SK-N-SH (cell line): Measurements from ENCODE around the gene TMEM150A. TPM values are rescaled to one million over a fixed set of nuclear protein-coding genes. Genes with fewer than 3 reads are reported as not detected.

ENCODE experiments used
- CTCF ChIA-PET: fragments of 300-600, 350-600 bp; formaldehyde crosslinking; extraction: SDS; loops from one replicate; lab custom pipeline; 2021; lab: Yijun Ruan, JAX
- POLR2A ChIA-PET: fragments of 350-600 bp; sonication (Branson Sonifier 250); formaldehyde crosslinking; extraction: SDS; loops from one replicate; lab custom pipeline; 2020; ENCODE audit warnings: antibody characterized with exemption, inconsistent platforms; lab: Yijun Ruan, JAX
- DNase-seq: peaks from one replicate; pipeline ENCODE4 v3.0.0; 2012
- H2AFZ ChIP-seq: fragments of 200-600 bp; sonication (generic); 2 replicates; pipeline ENCODE4 v1.8.1; 2016; ENCODE audit warnings: antibody characterized with exemption, mild to moderate bottlenecking, low read depth
- H3F3A ChIP-seq: fragments of 200-600 bp; sonication (generic); replicated peaks from 2 replicates; pipeline ENCODE3; 2016; ENCODE audit warnings: antibody characterized with exemption, mild to moderate bottlenecking; ENCODE audit not compliant: insufficient read depth
- H3K27ac ChIP-seq, 2 experiments: fragments of 200-500 bp in 1 of 2; fragments of 200-600 bp in 1 of 2; sonication (Bioruptor generic) in 1 of 2; sonication (generic), shearing (Covaris generic) in 1 of 2; 2 replicates each; pipeline versions ENCODE4 v1.5.1 to v1.6.1; 2014 to 2016; ENCODE audit warnings: low read depth in 2 of 2, inconsistent platforms in 1 of 2, low read length in 1 of 2, mild to moderate bottlenecking in 1 of 2, mixed read lengths in 1 of 2
- H3K27me3 ChIP-seq: fragments of 200-600 bp; sonication (generic), shearing (Covaris generic); 2 replicates; pipeline ENCODE4 v1.6.1; 2016; ENCODE audit warnings: mixed run types; ENCODE audit not compliant: insufficient read depth
- H3K36me3 ChIP-seq, 2 experiments: fragments of 200-500 bp in 1 of 2; fragments of 200-600 bp in 1 of 2; sonication (Bioruptor generic) in 1 of 2; sonication (generic) in 1 of 2; replicated peaks in 1 of 2; 2 replicates each; pipeline versions ENCODE3 to v1.5.1; 2014 to 2016; ENCODE audit warnings: low read length in 1 of 2, mild to moderate bottlenecking in 1 of 2; ENCODE audit not compliant: insufficient read depth in 2 of 2, control insufficient read depth in 1 of 2
- H3K4me1 ChIP-seq, 2 experiments: fragments of 200-500 bp in 1 of 2; fragments of 200-600 bp in 1 of 2; sonication (Bioruptor generic) in 1 of 2; sonication (generic), shearing (Covaris generic) in 1 of 2; 2 replicates each; pipeline versions ENCODE4 v1.5.1 to v1.6.1; 2014 to 2016; ENCODE audit warnings: low read depth in 1 of 2, low read length in 1 of 2, mixed run types in 1 of 2; ENCODE audit not compliant: insufficient read depth in 2 of 2, control insufficient read depth in 1 of 2
- H3K4me2 ChIP-seq: fragments of 200-600 bp; sonication (generic), shearing (Covaris generic); 2 replicates; pipeline ENCODE4 v1.6.1; 2017; ENCODE audit warnings: mixed run types
- H3K4me3 ChIP-seq, 2 experiments: fragments of 200-500 bp in 1 of 2; fragments of 200-600 bp in 1 of 2; sonication (Bioruptor generic) in 1 of 2; sonication (generic), shearing (Covaris generic) in 1 of 2; 2 replicates each; pipeline versions ENCODE4 v1.5.1 to v1.8.1; 2014 to 2016; ENCODE audit warnings: low read depth in 2 of 2, inconsistent platforms in 1 of 2, low read length in 1 of 2, mild to moderate bottlenecking in 1 of 2, mixed read lengths in 1 of 2, moderate library complexity in 1 of 2
- H3K79me2 ChIP-seq: fragments of 200-600 bp; sonication (generic); 2 replicates; pipeline ENCODE4 v1.8.1; 2017; ENCODE audit warnings: mild to moderate bottlenecking; ENCODE audit not compliant: insufficient read depth
- H3K9ac ChIP-seq: fragments of 200-600 bp; sonication (generic); 2 replicates; pipeline ENCODE4 v1.6.1; 2017; ENCODE audit warnings: mixed run types
- H3K9me2 ChIP-seq: fragments of 200-600 bp; sonication (generic); 2 replicates; pipeline ENCODE4 v1.6.1; 2017; ENCODE audit warnings: mixed run types
- H3K9me3 ChIP-seq: fragments of 200-600 bp; sonication (generic); 2 replicates; pipeline ENCODE4 v1.6.1; 2017; ENCODE audit warnings: mixed run types, mild to moderate bottlenecking, moderate library complexity
- H4K20me1 ChIP-seq: fragments of 200-600 bp; sonication (generic); 2 replicates; pipeline ENCODE4 v1.6.1; 2017; ENCODE audit warnings: mild to moderate bottlenecking, mixed run types; ENCODE audit not compliant: insufficient read depth
- CHD2 ChIP-seq: fragments of 150-350 bp; IDR thresholded peaks from 2 replicates; pipeline ENCODE4 v1.6.1; 2018; ENCODE audit warnings: low read length; ENCODE audit not compliant: partially characterized antibody
- ELF1 ChIP-seq: IDR thresholded peaks from 2 replicates; pipeline ENCODE4 v1.4.0; 2012
- EZH2phosphoT487 ChIP-seq: fragments of 200-600 bp; sonication (generic); IDR thresholded peaks from 2 replicates; pipeline ENCODE4 v1.6.1; 2017; ENCODE audit warnings: low read depth, mixed run types, mild to moderate bottlenecking, antibody characterized with exemption, moderate library complexity, borderline replicate concordance
- FOXJ3 ChIP-seq: sonication (generic); formaldehyde crosslinking; IDR thresholded peaks from 2 replicates; pipeline ENCODE4 v1.5.1; 2020; ENCODE audit warnings: mild to moderate bottlenecking, missing genetic modification reagents
- JUND ChIP-seq: IDR thresholded peaks from 2 replicates; pipeline ENCODE4 v1.4.0; 2012
- NRF1 ChIP-seq: IDR thresholded peaks from 2 replicates; pipeline ENCODE4 v1.6.1; 2012; ENCODE audit warnings: low read depth, mild to moderate bottlenecking, low read length
- RAD21 ChIP-seq: IDR thresholded peaks from 2 replicates; pipeline ENCODE4 v1.6.1; 2012; ENCODE audit warnings: mild to moderate bottlenecking, low read length
- RXRA ChIP-seq: IDR thresholded peaks from 2 replicates; pipeline ENCODE4 v1.4.0; 2012; ENCODE audit warnings: low read depth, mild to moderate bottlenecking, borderline replicate concordance
- TAF1 ChIP-seq: IDR thresholded peaks from 2 replicates; pipeline ENCODE4 v1.6.1; 2012; ENCODE audit warnings: low read depth, mild to moderate bottlenecking, low read length, moderate library complexity, borderline replicate concordance
- TEAD4 ChIP-seq: IDR thresholded peaks from 2 replicates; pipeline ENCODE4 v1.4.0; 2012; ENCODE audit warnings: mild to moderate bottlenecking, borderline replicate concordance; ENCODE audit not compliant: insufficient read depth
- WGBS: methylation state at CpG from one replicate; pipeline ENCODE4 v1.1.6; 2017; ENCODE audit warnings: low lambda C conversion rate; 5-methylcytosine and 5-hydroxymethylcytosine counted together
- polyA plus RNA-seq, 3 experiments: library from polyadenylated mRNA; depleted of rRNA; stranded (reverse); fragments of >200 nt; gene quantifications; 2 replicates each; pipeline ENCODE4 v1.2.3, GENCODE V29; 2012
- TF ChIP-seq, protein P1 (sequence below): fragments of 150-350 bp; IDR thresholded peaks from 2 replicates; pipeline ENCODE4 v1.6.1; 2017; ENCODE audit warnings: antibody characterized with exemption, low read length, low read depth, borderline replicate concordance
- TF ChIP-seq, protein P2 (sequence below): fragments of 200-600 bp; sonication (generic); IDR thresholded peaks from 2 replicates; pipeline ENCODE4 v1.6.1; 2017; ENCODE audit warnings: antibody characterized with exemption, mild to moderate bottlenecking, moderate library complexity
- TF ChIP-seq, protein P3 (sequence below): IDR thresholded peaks from 2 replicates; pipeline ENCODE4; 2012

TMEM150A gene
- polyA plus RNA-seq, 1 of the 3 experiments (the other 2 are of a cell fraction) = 20.2 TPM

DNA sequence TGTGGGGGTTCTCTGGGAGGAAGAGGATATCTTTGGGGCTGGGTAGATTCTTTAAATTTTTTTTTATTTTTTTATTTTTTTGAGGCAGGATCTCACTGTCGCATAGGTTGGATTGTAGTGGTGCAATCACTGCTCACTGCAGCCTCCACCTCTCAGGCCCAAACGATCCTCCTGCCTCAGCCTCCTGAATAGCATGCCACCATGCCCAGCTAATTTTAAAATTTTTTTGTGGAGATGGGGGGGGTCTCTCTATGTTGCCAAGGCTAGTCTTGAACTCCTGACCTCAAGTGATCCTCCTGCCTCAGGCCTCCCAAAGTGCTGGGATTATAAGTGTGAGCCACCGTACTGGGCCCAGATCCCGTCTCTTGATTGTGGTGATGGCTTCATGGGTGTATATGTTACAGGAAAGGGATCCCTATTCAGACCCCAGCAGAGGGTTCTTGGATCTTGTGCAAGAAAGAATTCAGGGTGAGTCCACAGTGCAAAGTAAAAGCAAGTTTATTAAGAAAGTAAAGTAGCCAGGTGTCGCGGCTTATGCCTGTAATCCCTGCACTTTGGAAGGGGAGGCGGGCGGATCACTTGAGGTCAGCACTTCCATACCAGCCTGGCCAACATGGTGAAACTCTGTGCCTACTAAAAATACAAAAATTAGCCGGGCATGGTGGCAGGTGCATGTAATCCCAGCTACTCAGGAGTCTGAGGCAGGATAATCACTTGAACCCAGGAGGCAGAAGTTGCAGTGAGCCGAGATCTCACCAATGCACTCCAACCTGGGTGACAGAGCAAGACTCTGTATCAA is 11.4 kb upstream of the TMEM150A start:
- ChIA-PET POLR2A (interaction anchor here (0.7 kb wide), 1 partner anchor 149 kb away, joined by 3 read pairs; no protein-coding TSS in a partner anchor), CTCF (interaction anchor here (1.2 kb wide), 1 partner anchor 24 kb away, joined by 4 read pairs; no protein-coding TSS in a partner anchor)
- no peaks in the 10 kb centered on the region for H3K27me3 ChIP-seq
- TF ChIP-seq NRF1 = no peak
- TF ChIP-seq, protein P1, sequence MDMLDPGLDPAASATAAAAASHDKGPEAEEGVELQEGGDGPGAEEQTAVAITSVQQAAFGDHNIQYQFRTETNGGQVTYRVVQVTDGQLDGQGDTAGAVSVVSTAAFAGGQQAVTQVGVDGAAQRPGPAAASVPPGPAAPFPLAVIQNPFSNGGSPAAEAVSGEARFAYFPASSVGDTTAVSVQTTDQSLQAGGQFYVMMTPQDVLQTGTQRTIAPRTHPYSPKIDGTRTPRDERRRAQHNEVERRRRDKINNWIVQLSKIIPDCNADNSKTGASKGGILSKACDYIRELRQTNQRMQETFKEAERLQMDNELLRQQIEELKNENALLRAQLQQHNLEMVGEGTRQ = no peak
- no peak for TF ChIP-seq JUND
- TF ChIP-seq, protein P2, sequence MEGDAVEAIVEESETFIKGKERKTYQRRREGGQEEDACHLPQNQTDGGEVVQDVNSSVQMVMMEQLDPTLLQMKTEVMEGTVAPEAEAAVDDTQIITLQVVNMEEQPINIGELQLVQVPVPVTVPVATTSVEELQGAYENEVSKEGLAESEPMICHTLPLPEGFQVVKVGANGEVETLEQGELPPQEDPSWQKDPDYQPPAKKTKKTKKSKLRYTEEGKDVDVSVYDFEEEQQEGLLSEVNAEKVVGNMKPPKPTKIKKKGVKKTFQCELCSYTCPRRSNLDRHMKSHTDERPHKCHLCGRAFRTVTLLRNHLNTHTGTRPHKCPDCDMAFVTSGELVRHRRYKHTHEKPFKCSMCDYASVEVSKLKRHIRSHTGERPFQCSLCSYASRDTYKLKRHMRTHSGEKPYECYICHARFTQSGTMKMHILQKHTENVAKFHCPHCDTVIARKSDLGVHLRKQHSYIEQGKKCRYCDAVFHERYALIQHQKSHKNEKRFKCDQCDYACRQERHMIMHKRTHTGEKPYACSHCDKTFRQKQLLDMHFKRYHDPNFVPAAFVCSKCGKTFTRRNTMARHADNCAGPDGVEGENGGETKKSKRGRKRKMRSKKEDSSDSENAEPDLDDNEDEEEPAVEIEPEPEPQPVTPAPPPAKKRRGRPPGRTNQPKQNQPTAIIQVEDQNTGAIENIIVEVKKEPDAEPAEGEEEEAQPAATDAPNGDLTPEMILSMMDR = no peak
- no peak for TF ChIP-seq EZH2phosphoT487
- no peak for TF ChIP-seq TEAD4
- H3K79me2 ChIP-seq = peaks cover 80% of the 10 kb centered on the region
- 94% methylated on average over 10 of the region's 10 CpGs for WGBS
- DNase-seq = no peak
- no peaks in the 10 kb centered on the region for H3K9me3 ChIP-seq
- no peak overlapping the region for H3K9ac ChIP-seq
- peaks cover 22% of the 10 kb centered on the region for H3F3A ChIP-seq
- peaks cover 5 to 8% of the 10 kb centered on the region in 2 experiments for H3K36me3 ChIP-seq
- H4K20me1 ChIP-seq = peaks cover 15% of the 10 kb centered on the region
- no peak overlapping the region for H2AFZ ChIP-seq
- no peaks in the 10 kb centered on the region for H3K9me2 ChIP-seq
- H3K27ac ChIP-seq = no peak overlapping the region
- no peak overlapping the region for H3K4me2 ChIP-seq
- H3K4me1 ChIP-seq = peaks cover 9 to 17% of the 10 kb centered on the region in 2 experiments; a peak in 3 of 4 replicates
- H3K4me3 ChIP-seq = no peak overlapping the region

DNA sequence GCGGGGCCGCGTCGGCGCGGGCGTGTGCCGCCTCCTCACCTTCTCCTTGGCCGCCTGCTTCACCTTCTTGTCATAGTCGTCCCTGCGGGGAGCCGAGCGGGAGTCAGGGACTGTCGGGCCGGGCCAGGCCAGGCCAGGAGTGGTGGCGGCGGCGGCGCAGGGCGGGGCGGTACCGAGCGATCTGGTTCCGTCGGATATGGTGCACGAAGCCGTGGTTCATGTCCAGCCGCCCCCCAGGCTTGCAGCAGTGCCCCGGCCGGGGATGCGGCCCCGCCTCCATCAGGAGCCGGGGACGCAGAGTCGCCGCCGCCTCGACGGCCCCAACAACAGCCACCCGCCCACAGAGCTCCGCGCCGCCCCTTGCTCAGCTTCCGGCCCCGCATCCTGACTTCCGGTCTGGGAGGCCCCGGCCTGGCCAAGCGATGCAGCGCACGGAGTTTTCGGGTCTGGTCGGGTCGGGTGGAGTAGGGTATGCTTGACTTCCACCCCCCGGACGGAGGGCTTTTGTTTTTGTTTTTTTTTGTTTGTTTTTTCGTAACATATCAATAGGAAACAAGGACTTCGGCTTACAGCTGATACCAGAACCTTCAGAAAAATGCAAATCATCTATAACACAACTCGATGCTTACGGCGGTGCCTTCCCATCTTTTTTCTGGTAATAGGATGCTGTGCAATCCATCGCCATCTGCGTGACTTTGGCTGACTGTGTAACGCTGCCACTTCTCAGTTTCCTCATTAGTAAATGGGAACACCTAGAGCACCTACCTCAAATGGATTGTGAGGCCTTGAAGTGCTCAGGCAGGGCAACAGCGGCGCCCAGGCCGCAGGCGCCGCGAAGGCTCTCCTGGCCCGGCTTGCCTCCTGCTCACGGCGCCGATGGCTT is 9.4 kb upstream of the TMEM150A start, which contains the start of gene C2orf68:
Gene C2orf68 (minus strand): TSS at position 362 of the 883 bp plus-strand sequence. CDS start 82 bp downstream, at position 280.
- H3K9me2 ChIP-seq = no peaks in the 10 kb centered on the region
- no peak for TF ChIP-seq CHD2
- TF ChIP-seq ELF1 = peak; percentile 77
- TF ChIP-seq, protein P3, sequence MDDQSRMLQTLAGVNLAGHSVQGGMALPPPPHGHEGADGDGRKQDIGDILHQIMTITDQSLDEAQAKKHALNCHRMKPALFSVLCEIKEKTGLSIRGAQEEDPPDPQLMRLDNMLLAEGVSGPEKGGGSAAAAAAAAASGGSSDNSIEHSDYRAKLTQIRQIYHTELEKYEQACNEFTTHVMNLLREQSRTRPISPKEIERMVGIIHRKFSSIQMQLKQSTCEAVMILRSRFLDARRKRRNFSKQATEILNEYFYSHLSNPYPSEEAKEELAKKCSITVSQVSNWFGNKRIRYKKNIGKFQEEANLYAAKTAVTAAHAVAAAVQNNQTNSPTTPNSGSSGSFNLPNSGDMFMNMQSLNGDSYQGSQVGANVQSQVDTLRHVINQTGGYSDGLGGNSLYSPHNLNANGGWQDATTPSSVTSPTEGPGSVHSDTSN = no peak
- TF ChIP-seq RAD21 = no peak
- TF ChIP-seq EZH2phosphoT487 = no peak
- TF ChIP-seq, protein P1 = no peak
- no peak for TF ChIP-seq FOXJ3
- TF ChIP-seq RXRA = no peak
- peak; percentile 94 for TF ChIP-seq TAF1

More for the DNA sequence above, 9.4 kb upstream of the TMEM150A start, which contains the start of gene C2orf68:
- H3K4me2 ChIP-seq = peak within 1 kb of the TSS; percentile 96
- H3K4me1 ChIP-seq = peaks cover 0 to 11% of the 10 kb centered on the region in 2 experiments; a peak in 2 of 4 replicates
- H3K4me3 ChIP-seq = peak within 1 kb of the TSS; percentile 79 to 93
- H3F3A ChIP-seq = peaks cover 30% of the 10 kb centered on the region
- no peaks in the 10 kb centered on the region for H3K27me3 ChIP-seq
- H3K27ac ChIP-seq = peak within 1 kb of the TSS; percentile 81 to 87
- peak within 1 kb of the TSS; percentile 81 for H3K9ac ChIP-seq
- no peaks in the 10 kb centered on the region for H3K9me3 ChIP-seq
- peak; percentile 98 for DNase-seq
- H4K20me1 ChIP-seq = peaks cover 2% of the 10 kb centered on the region; the same call in 1 of the 2 replicates
- peaks cover 72% of the 10 kb centered on the region for H3K79me2 ChIP-seq
- 13% methylated on average over 45 of the region's 73 CpGs for WGBS
- POLR2A ChIA-PET = interaction anchor here (0.6 to 1.5 kb wide), 13 partner anchors 10 to 293 kb away, joined by 3 to 10 read pairs (median 3); partner anchors contain the start of genes ELMOD3, GGCX, RETSAT and RNF181
- peak within 1 kb of the TSS; percentile 98 for H2AFZ ChIP-seq
- CTCF ChIA-PET = interaction anchor here (1.6 to 1.8 kb wide), 2 partner anchors 9 to 25 kb away, joined by 4 to 6 read pairs; partner anchors contain the start of gene TMEM150A
- H3K36me3 ChIP-seq = peaks cover 21 to 28% of the 10 kb centered on the region in 2 experiments
